Activated T-cell treated with anti-CD3 and anti-CD28 coated beads for 48 hours (primary cell): ENCODE results near the gene STK38.
"Not testable (repeated sequence)": the region's sequence is repeated elsewhere in the genome, so short reads cannot be mapped to it uniquely, and the experiment has no call there.

Experiments
- DNase-seq: peaks from one replicate; pipeline ENCODE4 v3.0.0-alpha.2; 2020; ENCODE audit warnings: low read depth

STK38 gene

DNA sequence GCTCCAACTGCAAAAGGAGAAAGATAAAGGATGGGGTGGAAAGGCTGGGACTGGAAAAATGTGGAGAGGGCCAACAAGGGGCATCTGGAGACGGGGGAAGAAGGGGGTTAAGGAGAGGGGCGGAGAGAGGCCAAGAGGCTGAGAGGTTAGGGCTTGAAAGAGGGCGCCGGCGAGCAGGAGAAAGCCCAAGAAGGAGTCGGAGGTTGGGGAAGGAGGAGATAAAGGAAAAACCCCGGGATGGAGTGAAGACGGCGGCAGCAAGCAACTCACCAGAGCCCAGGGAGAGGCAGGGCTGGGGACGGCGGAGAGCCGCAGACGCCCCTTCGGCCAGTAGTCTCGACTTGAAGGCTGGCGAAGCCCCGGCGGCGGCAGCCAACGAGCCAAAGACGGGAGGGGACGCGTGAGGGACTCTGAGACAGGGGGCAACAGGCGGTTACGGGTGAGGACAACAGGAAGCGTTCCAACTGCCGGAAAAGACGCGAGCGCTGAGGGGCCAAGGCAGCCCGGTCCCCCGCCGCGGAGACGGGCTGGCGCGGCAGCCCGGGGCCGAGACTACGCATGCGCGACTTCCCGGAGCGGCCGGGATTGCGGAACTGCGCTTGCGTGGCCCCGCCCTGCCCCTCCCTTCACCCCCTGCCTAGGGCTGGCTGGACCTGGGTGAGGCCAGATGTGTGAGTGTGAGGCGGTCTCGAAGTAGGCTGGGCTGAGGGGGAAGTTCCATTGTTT lies at the start of gene STK38:
Gene STK38, minus strand, starts transcription at position 560 of the 726 bp plus-strand sequence. CDS start 7,277 bp downstream, outside the sequence.
- DNase-seq, result peak; percentile 96

GRCh38 chr6:36596356-36596755 lies 49.1 kb upstream of the STK38 start:
- DNase-seq, result no peak

- no peak for DNase-seq
These were observed 47.8 kb upstream of the STK38 start for GRCh38 chr6:36594816-36595643.

- peak; percentile 94 for DNase-seq
These were observed 46.9 kb upstream of the STK38 start, which contains the start of gene SRSF3 for GRCh38 chr6:36594029-36594815. Gene SRSF3 (plus strand): TSS chr6:36594362. CDS start chr6:36596763, 2,401 bp downstream.

- peak; percentile 40 for DNase-seq
These were observed 46.3 kb upstream of the STK38 start for GRCh38 chr6:36593569-36594028.

DNA sequence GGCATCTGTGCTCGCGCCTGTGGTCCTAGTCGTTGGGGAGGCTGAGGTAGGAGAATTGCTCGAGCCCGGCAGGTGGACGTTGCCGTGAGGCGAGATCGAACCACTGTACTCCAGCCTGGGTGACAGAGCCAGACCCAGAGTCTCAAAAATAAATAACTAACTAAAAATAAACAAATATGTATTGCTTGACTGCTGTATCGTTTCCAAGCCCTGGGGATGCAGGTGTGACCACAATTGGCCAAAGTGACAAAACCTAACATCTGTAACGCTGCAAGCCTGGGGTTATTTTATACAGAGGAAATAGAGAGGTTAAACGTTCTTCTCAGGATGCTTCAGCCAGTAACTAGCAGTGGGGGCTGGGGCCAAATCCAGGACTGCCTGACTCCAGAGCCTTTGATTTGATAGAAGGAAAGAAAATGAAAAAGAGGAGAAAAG lies 45.0 kb upstream of the STK38 start:
- DNase-seq, result no peak

GRCh38 chr6:36590237-36590636 lies 43.0 kb upstream of the STK38 start:
- no peak for DNase-seq

DNA sequence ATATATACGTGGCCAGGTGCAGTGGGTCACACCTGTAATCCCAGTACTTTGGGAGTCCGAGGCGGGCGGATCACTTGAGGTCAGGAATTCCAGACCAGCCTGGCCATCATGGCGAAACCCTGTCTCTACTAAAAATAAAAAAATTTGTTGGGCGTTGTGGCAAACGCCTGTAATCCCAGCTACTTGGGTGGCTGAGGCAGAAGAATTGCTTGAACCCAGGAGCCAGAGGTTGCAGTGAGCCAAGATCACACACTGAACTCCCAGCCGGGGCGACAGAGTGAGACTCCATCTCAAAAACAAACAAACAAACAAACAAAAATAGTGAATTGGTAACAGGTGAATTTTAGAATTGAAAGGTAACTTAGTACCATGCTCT lies 41.7 kb upstream of the STK38 start:
- DNase-seq, result not testable (repeated sequence)

- DNase-seq, result no peak
These were observed 39.3 kb upstream of the STK38 start for GRCh38 chr6:36586606-36587005.

DNA sequence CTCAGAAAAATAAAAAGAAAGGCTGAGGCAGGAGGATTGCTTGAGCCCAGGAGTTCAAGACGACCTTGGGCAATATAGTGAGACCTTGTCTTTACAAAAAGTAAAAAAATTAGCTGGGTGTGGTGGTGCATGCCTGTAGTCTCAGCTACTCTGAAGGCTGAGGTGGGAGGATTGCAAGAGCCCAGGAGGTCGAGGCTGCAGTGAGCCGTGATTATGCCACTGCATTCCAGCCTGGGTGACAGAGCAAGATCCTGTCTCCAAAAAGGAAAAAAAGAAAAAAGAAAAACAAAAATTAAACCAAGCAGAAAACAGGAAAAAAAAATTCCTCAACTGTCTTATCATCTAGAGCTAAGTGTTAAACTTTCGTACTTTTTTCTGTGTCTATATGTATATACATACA lies 34.4 kb upstream of the STK38 start:
- DNase-seq, result no peak

DNA sequence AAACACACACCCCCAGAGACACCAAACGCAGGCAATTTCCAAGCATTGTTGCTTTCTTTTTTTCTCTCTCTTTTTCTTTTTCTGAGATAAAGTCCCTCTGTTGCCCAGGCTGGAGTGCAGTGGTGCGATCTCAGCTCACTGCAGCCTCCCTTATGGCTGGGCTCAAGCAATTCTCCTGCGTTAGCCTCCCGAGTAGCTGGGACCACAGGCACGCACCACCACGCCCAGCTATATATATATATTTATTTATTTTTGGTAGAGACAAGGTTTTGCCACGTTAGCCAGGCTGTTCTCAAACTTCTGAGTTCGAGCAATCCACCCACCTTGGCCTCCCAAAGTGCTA lies 32.9 kb upstream of the STK38 start:
- no peak for DNase-seq

GRCh38 chr6:36578431-36578830 lies 31.2 kb upstream of the STK38 start:
- DNase-seq, result no peak

DNA sequence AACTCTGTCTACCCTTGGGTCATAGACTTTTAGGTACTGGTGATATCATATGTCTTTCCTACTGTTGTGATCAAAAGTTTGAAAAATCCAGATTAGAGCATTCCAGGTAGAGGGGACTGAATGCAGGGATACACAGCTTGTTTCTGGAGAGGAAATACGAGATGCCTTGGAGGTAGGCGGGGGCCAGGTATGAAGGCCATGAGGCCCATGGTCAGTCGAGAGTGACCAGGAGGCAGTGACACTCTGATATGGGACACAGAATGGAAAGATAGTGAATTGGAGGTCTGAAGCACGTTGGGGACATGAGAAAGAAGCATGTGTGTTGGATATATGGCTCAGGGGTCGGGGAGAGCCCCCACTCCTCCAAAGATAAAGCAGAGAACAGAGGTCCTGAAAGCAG lies 30.8 kb upstream of the STK38 start:
- DNase-seq, result no peak

- no peak for DNase-seq
These were observed 30.0 kb upstream of the STK38 start for GRCh38 chr6:36577301-36577700.

DNA sequence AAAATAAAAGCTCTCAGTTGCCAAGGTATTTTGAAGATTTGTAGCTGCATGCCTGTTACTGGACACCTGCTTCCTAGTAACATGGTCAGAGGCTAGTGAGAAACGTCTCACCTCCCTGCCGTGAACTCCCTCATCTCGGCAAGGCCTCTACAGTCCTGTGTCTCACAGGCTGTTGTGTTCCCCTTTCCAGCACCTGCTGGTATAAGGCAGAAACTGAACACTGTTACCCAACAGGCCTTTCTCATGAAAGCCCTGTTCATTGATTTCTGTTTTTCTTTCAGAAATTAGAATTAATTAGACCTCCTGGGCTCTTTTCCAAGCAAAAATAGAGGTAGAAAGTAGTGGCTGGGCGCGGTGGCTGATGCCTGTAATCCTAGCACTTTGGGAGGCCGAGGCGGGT lies 29.3 kb upstream of the STK38 start:
- DNase-seq, result no peak

GRCh38 chr6:36574679-36575078 lies 27.4 kb upstream of the STK38 start:
- DNase-seq, result no peak

- DNase-seq, result not testable (repeated sequence)
These were observed 25.4 kb upstream of the STK38 start for GRCh38 chr6:36572353-36573311.

- DNase-seq, result no peak
These were observed 24.1 kb upstream of the STK38 start for GRCh38 chr6:36571122-36572043.

GRCh38 chr6:36570264-36570663 lies 23.0 kb upstream of the STK38 start:
- no peak for DNase-seq

DNA sequence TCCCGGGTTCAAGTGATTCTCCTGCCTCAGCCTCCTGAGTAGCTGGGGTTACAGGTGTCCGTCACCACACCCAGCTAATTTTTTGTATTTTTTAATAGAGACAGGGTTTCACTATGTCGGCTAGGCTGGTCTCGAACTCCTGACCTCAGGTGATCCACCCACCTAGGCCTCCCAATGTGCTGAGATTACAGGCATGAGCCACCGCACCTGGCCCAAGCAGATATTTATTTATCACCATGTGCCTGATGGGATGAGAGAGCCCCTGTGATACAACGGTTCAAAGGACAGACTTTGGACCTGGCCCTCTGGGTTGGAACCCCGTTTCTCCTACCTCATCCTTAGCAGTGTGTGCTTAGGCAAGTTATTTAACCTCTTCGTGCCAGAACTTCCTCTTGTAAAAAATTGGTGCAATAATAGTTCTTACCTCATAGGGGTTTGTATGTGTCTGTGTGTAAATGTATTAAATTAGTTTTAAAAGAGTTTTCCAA lies 19.2 kb upstream of the STK38 start:
- DNase-seq, result no peak
